GM18517 (cell line): ENCODE measurements around the gene MAGEA9B.
A peak's percentile ranks its signal among the peaks of the same experiment; 100 is the strongest.
"Not testable (repeated sequence)": the region's sequence is repeated elsewhere in the genome, so short reads cannot be mapped to it uniquely, and the experiment has no call there.

Experiments
- ATAC-seq: cut with Tn5 transposase; IDR thresholded peaks from one replicate; pipeline ENCODE4 v1.9.1; 2021; ENCODE audit warnings: mild to moderate bottlenecking, moderate library complexity; ENCODE audit not compliant: unreplicated experiment

The MAGEA9B gene

GRCh38 chrX:149539283-149540130 lies 47.8 kb downstream of the MAGEA9B start:
- ATAC-seq: peak; percentile 51

GRCh38 chrX:149537474-149537873 lies 49.8 kb downstream of the MAGEA9B start:
- ATAC-seq: not testable (repeated sequence)

DNA sequence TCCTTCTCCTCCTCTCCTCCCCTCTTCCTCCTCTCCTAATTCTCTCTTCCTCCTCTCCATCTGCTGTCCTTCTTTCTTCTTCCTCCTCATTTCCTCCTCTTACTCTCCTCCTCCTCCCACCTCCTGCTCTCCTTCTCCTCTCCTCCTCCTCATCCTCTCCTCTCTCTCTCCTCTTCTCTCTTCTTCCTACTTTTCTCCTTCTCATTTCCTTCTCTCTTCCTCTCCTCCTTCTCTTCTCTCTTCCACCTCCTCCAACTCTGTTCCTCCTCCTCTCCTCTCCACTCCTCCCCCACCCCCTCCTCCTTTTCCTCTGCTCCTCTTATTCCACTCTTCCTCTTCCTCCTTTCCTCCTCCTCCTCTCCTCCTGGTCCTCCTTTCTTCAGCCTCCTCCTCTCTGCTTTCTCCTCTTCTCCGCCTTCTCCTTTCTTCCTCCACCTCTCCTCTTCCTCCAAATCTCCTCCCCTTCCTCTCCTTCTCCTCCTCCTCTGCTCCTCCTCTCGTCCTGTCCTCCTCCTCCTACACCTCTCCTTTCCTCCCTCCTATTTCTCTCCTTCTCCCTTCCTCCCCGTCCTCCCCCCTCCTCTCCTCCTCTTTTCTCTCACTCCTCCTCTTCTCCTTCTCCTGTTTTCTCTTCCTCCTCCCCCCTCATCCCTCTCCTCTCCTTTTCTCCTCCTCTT lies 52.2 kb downstream of the MAGEA9B start:
- ATAC-seq: not testable (repeated sequence)

DNA sequence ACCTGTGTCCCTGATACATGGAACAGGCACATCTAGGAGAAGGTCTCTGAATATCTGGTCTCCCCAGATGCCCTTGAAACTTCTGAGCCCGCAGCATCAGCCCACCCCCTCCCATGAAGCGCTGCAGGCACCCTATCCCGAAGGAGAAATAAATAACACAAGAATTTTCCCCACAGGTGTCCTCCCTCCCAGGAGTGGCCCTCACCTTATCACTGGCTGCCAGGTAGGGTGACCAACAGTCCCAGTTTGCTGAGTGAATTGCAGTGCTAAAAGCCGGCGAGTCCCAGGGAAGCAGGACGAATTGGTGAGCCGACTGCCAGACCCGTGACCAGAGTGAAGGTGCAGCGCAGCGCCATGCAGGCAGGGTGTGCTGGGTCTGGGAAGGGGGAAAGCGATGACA lies 53.3 kb downstream of the MAGEA9B start:
- not testable (repeated sequence) for ATAC-seq

DNA sequence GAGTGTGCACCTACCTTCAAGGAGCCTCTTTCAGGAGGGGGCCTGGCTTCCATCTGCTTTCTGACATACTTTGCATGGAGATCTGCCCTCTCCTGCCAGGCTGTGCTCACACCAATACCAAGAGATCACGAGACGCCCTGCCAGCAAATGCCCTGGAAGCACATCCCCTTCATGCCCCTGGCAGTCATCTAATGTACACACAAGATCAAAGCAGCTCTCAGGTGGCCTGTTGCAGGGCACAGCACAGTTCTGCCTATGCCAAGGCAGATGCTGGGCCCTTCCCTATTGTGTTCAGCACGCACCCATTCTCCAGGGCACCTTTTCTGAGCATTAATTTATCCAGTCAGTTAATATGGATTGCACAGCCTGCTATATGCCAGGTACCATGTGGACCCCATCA lies 54.4 kb downstream of the MAGEA9B start:
- ATAC-seq: not testable (repeated sequence)
